ENCODE measurements around the gene DPPA5.

DNA sequence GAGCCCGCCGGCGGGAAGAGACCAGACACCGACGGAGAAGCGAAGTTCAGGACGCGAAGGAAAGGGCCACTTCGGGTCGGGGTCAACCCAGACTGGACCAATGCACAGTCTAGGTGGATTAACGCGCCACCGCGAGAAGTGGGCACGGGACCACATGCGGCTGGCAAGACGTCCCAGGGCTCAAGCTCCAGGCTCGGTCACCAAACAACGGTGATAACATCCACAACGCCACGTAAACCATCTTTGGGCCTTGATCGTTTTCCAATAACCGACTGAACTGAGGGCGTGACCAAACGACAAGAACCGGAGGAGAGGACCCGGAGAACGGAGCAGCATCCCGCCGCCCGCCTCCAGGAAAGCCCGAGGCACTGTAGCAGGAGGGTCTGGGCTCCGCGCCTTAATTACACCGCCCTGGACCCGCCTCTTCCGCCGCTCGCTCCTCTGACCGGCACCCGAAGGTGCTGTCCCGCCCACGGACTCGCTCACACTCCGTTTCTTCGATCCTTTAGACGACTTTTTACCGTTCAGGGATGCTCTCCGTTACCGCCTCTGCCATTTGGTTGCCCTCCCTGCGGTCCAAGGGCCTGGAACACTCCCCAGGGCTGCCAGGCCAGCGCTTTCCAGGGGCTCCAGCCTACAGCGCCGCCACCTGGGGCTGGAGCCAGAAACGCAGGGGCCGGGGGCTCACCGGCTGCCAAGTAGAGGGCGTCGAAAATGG is 44.1 kb downstream of the DPPA5 start:
- TF ChIP-seq POLR2A (IDR thresholded peaks at IDR 0.05) = no peak
- TF ChIP-seq, protein P1, sequence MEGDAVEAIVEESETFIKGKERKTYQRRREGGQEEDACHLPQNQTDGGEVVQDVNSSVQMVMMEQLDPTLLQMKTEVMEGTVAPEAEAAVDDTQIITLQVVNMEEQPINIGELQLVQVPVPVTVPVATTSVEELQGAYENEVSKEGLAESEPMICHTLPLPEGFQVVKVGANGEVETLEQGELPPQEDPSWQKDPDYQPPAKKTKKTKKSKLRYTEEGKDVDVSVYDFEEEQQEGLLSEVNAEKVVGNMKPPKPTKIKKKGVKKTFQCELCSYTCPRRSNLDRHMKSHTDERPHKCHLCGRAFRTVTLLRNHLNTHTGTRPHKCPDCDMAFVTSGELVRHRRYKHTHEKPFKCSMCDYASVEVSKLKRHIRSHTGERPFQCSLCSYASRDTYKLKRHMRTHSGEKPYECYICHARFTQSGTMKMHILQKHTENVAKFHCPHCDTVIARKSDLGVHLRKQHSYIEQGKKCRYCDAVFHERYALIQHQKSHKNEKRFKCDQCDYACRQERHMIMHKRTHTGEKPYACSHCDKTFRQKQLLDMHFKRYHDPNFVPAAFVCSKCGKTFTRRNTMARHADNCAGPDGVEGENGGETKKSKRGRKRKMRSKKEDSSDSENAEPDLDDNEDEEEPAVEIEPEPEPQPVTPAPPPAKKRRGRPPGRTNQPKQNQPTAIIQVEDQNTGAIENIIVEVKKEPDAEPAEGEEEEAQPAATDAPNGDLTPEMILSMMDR (IDR thresholded peaks at IDR 0.05) = no peak
- TF ChIP-seq POLR2AphosphoS5 (IDR thresholded peaks at IDR 0.05) = no peak
- TF ChIP-seq EP300 (IDR thresholded peaks at IDR 0.05) = no peak

Measured in suprapubic skin (tissue), 4 donors.